Spleen (tissue), 11 donors: ENCODE results near the gene GALNTL6. TPM values are rescaled to one million over a fixed set of nuclear protein-coding genes. Genes with fewer than 3 reads are reported as not detected.
"Not testable (repeated sequence)": the region's sequence is repeated elsewhere in the genome, so short reads cannot be mapped to it uniquely, and the experiment has no call there.

Experiments
- DNase-seq: peaks from one replicate; pipeline ENCODE4 v3.0.0-alpha.2; 2020
- H3K27ac ChIP-seq, 8 donors: fragments of 200-600 bp; sonication (generic) in 7 of 8; 1 replicate in 4 of 8; 2 replicates in 4 of 8; pipeline versions ENCODE4 v1.5.0 to v1.8.0; 2016 to 2021; ENCODE audit warnings: inconsistent platforms in 4 of 8, mild to moderate bottlenecking in 4 of 8, moderate library complexity in 1 of 8
- H3K27me3 ChIP-seq, 7 donors: fragments of 200-600 bp; sonication (generic) in 6 of 7; replicated peaks in 1 of 7; 1 replicate in 4 of 7; 2 replicates in 3 of 7; pipeline versions ENCODE4 v1.5.0 to v1.8.0; 2016 to 2021; ENCODE audit warnings: inconsistent platforms in 3 of 7, mild to moderate bottlenecking in 1 of 7
- H3K36me3 ChIP-seq, 6 donors: fragments of 200-600 bp; sonication (generic) in 5 of 6; 1 replicate in 4 of 6; 2 replicates in 2 of 6; pipeline versions ENCODE4 v1.5.0 to v1.8.0; 2016 to 2021; ENCODE audit warnings: inconsistent platforms in 2 of 6
- H3K4me1 ChIP-seq, 6 donors: fragments of 200-600 bp; sonication (generic) in 5 of 6; 1 replicate in 3 of 6; 2 replicates in 3 of 6; pipeline versions ENCODE4 v1.5.0 to v1.8.0; 2016 to 2021; ENCODE audit warnings: inconsistent platforms in 3 of 6
- H3K4me3 ChIP-seq, 8 donors: fragments of 200-600 bp; sonication (generic) in 7 of 8; 1 replicate in 4 of 8; 2 replicates in 4 of 8; pipeline versions ENCODE4 v1.5.0 to v1.8.0; 2016 to 2021; ENCODE audit warnings: inconsistent platforms in 4 of 8, mild to moderate bottlenecking in 4 of 8, moderate library complexity in 2 of 8
- H3K9me3 ChIP-seq, 8 donors: fragments of 200-600 bp; sonication (generic) in 7 of 8; 1 replicate in 4 of 8; 2 replicates in 4 of 8; pipeline versions ENCODE4 v1.5.0 to v1.8.0; 2016 to 2021; ENCODE audit warnings: inconsistent platforms in 4 of 8
- POLR2A ChIP-seq, 3 donors: fragments of 450-650 bp; IDR thresholded peaks; one replicate each; pipeline ENCODE4 v1.5.1; 2017; ENCODE audit warnings: antibody characterized with exemption in 3 of 3, mild to moderate bottlenecking in 1 of 3
- POLR2AphosphoS5 ChIP-seq, 3 donors: sonication (generic); formaldehyde crosslinking; IDR thresholded peaks; one replicate each; pipeline ENCODE4 v1.5.1; 2017; ENCODE audit warnings: antibody characterized with exemption in 3 of 3
- WGBS, 5 donors: extraction: QIAGEN DNeasy Blood & Tissue Kit in 3 of 5; methylation state at CpG; one replicate each; pipeline versions ENCODE4 v1.1.5 to v1.1.7; 2013 to 2018; 5-methylcytosine and 5-hydroxymethylcytosine counted together
- intact Hi-C: fragments of 100-400 bp; cut with DNase I; formaldehyde crosslinking; loops from one replicate; pipeline ENCODE4 v1.15.0; 2023; ENCODE audit warnings: low total_unique reads
- polyA plus RNA-seq, 3 donors: library from polyadenylated mRNA; stranded (reverse); fragments of 200-250 nt; gene quantifications; one replicate each; pipeline ENCODE4 v1.2.1, GENCODE V29; 2013
- total RNA-seq, 7 donors: library from RNA; depleted of rRNA in 3 of 7; stranded (reverse); fragments of >200 nt in 3 of 7; fragmentation: NEBNext Ultra II Directional in 4 of 7; extraction: Animal tissue kit (Norgen Biotek cat#: 25700) in 4 of 7; gene quantifications; one replicate each; pipeline versions ENCODE4 v1.1.0 to v1.2.1, GENCODE V29; 2016 to 2021
- TF ChIP-seq, protein P1 (sequence below), 11 experiments: fragments of 200-600 bp in 7 of 11; fragments of 450-650 bp in 4 of 11; sonication (generic) in 4 of 11; IDR thresholded peaks in 8 of 11; conservative IDR thresholded peaks in 3 of 11; 1 replicate in 7 of 11; 2 replicates in 4 of 11; pipeline versions ENCODE4 v1.4.0 to v1.8.0; 2016 to 2021; ENCODE audit warnings: antibody characterized with exemption in 11 of 11, inconsistent platforms in 4 of 11, mild to moderate bottlenecking in 1 of 11
- donor health status: healthy with polysubstance abuse.
- donor health status: DM: no; HTN: no; CAD: no; lungs with moderate emphysema.
- donor health status: DM: no; HTN: no; CAD: no.
- donor health status: Bipolar disorder and iron deficiency.
- donor health status: healthy.
- donor health status: DM: no; HTN: no; CAD: no.
- donor health status: DM: yes; HTN: yes; CAD: no.

GALNTL6 gene
- total and polyA plus RNA-seq, 10 donors = 3.2 to 12.5 (median 7.1) TPM

DNA sequence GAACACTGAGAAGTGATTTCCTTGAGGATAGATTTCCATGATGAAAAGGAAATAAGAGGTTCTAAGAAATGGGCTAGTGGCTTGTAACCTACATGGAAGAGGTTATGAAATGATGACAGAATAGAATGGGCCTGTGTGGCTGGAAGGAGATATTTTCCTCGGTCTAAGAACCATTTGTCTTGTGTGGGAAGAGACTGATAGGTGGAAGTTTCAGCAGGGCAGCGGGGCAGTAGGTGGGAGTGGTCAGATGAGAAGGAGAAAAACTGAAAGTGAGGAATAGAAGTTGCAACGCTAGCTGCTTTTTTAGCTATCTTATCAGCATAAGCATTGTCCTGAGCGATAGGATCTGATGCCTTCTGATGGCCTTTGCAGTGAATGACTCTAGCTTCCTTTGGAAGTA lies 1144.0 kb downstream of the GALNTL6 start:
- DNase-seq = no peak
- intact Hi-C loops = no loop called here
- Histone ChIP-seq H3K36me3 (no peaks in the 10 kb centered on the region), H3K4me1 (no peaks in the 10 kb centered on the region), H3K4me3 (no peak overlapping the region), H3K9me3 (no peaks in the 10 kb centered on the region), H3K27ac (no peak overlapping the region), H3K27me3 (no peaks in the 10 kb centered on the region)
- 66 to 89% (median 74%) methylated on average over 4 of the region's 4 CpGs for WGBS, 5 donors
- TF ChIP-seq POLR2AphosphoS5 (IDR thresholded peaks at IDR 0.05) (no peak), POLR2A (IDR thresholded peaks at IDR 0.05) (no peak)
- TF ChIP-seq, protein P1, sequence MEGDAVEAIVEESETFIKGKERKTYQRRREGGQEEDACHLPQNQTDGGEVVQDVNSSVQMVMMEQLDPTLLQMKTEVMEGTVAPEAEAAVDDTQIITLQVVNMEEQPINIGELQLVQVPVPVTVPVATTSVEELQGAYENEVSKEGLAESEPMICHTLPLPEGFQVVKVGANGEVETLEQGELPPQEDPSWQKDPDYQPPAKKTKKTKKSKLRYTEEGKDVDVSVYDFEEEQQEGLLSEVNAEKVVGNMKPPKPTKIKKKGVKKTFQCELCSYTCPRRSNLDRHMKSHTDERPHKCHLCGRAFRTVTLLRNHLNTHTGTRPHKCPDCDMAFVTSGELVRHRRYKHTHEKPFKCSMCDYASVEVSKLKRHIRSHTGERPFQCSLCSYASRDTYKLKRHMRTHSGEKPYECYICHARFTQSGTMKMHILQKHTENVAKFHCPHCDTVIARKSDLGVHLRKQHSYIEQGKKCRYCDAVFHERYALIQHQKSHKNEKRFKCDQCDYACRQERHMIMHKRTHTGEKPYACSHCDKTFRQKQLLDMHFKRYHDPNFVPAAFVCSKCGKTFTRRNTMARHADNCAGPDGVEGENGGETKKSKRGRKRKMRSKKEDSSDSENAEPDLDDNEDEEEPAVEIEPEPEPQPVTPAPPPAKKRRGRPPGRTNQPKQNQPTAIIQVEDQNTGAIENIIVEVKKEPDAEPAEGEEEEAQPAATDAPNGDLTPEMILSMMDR (IDR thresholded peaks at IDR 0.05 in 8 of 11, conservative IDR thresholded peaks at IDR 0.05 in 3 of 11) = no peak

DNA sequence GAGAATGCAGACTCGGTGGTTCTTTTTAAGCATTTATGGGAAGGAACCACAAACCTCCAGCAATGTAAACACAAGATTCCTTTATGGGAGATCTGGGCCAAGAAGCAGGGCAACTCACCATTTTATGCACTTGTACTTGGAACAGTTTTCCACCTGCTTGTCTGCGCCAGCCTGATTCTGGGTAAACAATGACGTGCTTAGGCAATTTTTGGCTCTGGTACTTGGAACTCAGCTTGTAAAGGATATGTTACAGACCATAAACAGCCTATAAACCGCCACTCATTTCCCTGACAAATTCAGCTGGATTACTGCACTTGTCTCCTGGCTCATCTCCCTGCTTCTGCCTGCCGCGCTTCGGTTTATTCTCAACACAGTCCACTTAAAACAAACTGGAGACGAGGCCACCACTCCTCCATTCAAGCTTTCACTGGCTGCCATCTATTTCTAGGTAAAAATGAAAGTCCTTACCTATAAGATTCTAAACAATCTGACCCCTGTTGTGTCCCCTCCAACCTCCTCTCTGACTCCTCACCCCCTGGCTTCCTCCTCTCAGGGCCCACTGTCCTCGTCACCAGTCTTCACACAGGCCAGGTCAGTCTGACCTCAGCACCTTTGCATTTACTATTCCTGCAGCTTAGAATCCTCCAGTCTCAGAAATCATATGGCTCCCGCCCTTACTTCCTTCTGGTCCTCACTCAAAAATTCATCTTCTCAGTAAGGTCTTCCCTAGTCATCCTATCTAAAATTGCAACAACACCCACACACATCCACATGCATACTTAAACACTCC lies 1149.6 kb downstream of the GALNTL6 start:
- Histone ChIP-seq H3K27ac (no peak overlapping the region), H3K27me3 (peaks cover 0 to 4% (median 0%) of the 10 kb centered on the region in 7 donors), H3K4me1 (no peaks in the 10 kb centered on the region), H3K9me3 (no peaks in the 10 kb centered on the region), H3K4me3 (no peak overlapping the region), H3K36me3 (no peaks in the 10 kb centered on the region)
- no peak for DNase-seq
- WGBS, 5 donors = 80 to 87% (median 84%) methylated on average over 10 of the region's 10 CpGs
- intact Hi-C loops = no loop called here
- no peak for TF ChIP-seq POLR2A (IDR thresholded peaks at IDR 0.05)
- TF ChIP-seq POLR2AphosphoS5 (IDR thresholded peaks at IDR 0.05) = no peak
- TF ChIP-seq, protein P1 (IDR thresholded peaks at IDR 0.05 in 8 of 11, conservative IDR thresholded peaks at IDR 0.05 in 3 of 11) = no peak

DNA sequence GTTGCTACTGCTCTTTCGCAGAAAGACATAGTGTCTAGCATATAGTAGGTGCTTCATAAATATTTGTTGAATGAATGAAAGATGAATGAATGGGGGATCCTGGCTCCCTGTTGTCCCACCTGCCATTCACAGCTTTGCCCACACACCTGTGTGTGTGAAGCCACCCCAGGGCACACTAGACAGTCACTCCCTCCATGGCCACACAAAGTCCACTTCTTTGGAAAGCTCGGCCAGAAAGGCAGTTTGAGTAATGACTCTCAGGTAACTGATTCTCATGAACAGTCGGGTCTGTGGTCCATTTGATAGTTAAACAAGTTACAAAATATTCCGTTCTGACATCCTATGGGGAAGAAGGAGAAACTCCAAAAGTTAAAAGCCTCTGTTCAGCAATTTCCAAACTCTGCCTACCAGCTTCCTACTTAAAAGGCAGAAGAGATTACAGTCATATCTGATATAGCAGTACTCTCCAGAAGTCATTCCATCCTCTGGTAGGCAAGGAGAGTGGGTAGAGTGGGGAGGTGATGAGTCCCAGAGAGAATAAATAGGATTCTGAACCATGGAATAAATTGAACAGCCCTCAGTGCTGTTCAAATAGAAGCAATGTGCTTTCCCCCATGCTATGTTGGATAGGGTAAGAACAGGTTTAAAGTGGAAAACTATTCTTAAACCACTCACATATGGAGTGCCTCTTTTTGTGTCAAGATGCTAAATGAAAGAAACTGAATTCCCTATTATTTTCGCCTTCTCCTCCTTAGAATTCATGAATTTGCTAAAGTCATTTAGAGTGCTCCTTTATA lies 1150.5 kb downstream of the GALNTL6 start:
- Histone ChIP-seq H3K27ac (no peak overlapping the region), H3K4me1 (no peaks in the 10 kb centered on the region), H3K36me3 (no peaks in the 10 kb centered on the region), H3K4me3 (no peak overlapping the region), H3K9me3 (peaks cover 0 to 8% (median 1%) of the 10 kb centered on the region in 8 donors), H3K27me3 (peaks cover 0 to 4% (median 0%) of the 10 kb centered on the region in 7 donors)
- TF ChIP-seq POLR2A (IDR thresholded peaks at IDR 0.05) = no peak
- TF ChIP-seq POLR2AphosphoS5 (IDR thresholded peaks at IDR 0.05) = no peak
- TF ChIP-seq, protein P1 (IDR thresholded peaks at IDR 0.05 in 8 of 11, conservative IDR thresholded peaks at IDR 0.05 in 3 of 11) = no peak
- intact Hi-C loops = no loop called here
- whole genome bisulfite sequencing, 5 donors = 80 to 91% (median 84%) methylated on average over 5 of the region's 5 CpGs
- DNase-seq = no peak

DNA sequence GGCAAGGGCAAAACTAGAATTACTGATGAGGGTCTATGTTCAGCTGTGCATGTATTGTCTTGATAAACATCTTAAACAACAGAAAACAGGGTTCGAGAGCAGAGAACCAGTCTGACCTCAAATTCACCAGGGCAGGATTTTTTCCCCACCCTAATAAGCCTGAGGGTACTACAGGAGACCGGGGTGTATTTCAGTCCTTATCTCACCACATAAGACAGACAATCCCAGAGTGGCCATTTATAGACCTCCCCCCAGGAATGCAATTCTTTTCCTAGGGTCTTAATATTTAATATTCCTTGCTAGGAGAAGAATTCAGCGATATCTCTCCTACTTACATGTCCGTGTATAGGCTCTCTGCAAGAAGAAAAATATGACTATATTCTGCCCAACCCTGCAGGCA lies 1157.0 kb downstream of the GALNTL6 start:
- H3K4me1 ChIP-seq, intact Hi-C loops, H3K4me3 ChIP-seq, H3K27ac ChIP-seq, H3K36me3 ChIP-seq, DNase-seq: not testable (repeated sequence)
- Histone ChIP-seq H3K27me3 (peaks cover 0 to 10% (median 0%) of the 10 kb centered on the region in 7 donors), H3K9me3 (peaks cover 0 to 37% (median 25%) of the 10 kb centered on the region in 8 donors)
- WGBS, 5 donors = 80 to 91% (median 90%) methylated on average over 4 of the region's 4 CpGs
